Mesenteric fat pad (tissue), 1 donor: Measurements from ENCODE around the gene ANO6. TPM values are rescaled to one million over a fixed set of nuclear protein-coding genes. Genes with fewer than 3 reads are reported as not detected.
"Not testable (repeated sequence)": the region's sequence is repeated elsewhere in the genome, so short reads cannot be mapped to it uniquely, and the experiment has no call there.

Source experiments
- DNase-seq: peaks from one replicate; pipeline ENCODE4 v3.0.0-alpha.2; 2020; ENCODE audit warnings: low spot score
- total RNA-seq: library from RNA; stranded (reverse); fragmentation: NEBNext Ultra II Directional; extraction: Animal tissue kit (Norgen Biotek cat#: 25700); gene quantifications from one replicate; pipeline ENCODE4 v1.2.1, GENCODE V29; 2021
- donor health status: DM: yes; HTN: yes; CAD: no.

Gene ANO6
- total RNA-seq, 1 donor from 2014 or later = 152 TPM

- no peak for DNase-seq
Observed at GRCh38 chr12:45388545-45388944, 172.7 kb downstream of the ANO6 start.

- no peak for DNase-seq
Observed at GRCh38 chr12:45389426-45389825, 173.5 kb downstream of the ANO6 start.

GRCh38 chr12:45397499-45397898 lies 181.6 kb downstream of the ANO6 start:
- DNase-seq = not testable (repeated sequence)

- DNase-seq = no peak
Observed at GRCh38 chr12:45398552-45398951, 182.7 kb downstream of the ANO6 start.

GRCh38 chr12:45400991-45401390 lies 185.1 kb downstream of the ANO6 start:
- no peak for DNase-seq

GRCh38 chr12:45402288-45402687 lies 186.4 kb downstream of the ANO6 start:
- no peak for DNase-seq

GRCh38 chr12:45406988-45407850 lies 191.3 kb downstream of the ANO6 start:
- no peak for DNase-seq

GRCh38 chr12:45407981-45408728 lies 192.3 kb downstream of the ANO6 start:
- no peak for DNase-seq

- DNase-seq = no peak
Observed at GRCh38 chr12:45408729-45409114, 192.8 kb downstream of the ANO6 start.

GRCh38 chr12:45409966-45410365 lies 194.1 kb downstream of the ANO6 start:
- no peak for DNase-seq

GRCh38 chr12:45411626-45412025 lies 195.7 kb downstream of the ANO6 start:
- DNase-seq = no peak

- DNase-seq = no peak
Observed at GRCh38 chr12:45415393-45415817, 199.5 kb downstream of the ANO6 start.

GRCh38 chr12:45416126-45416525 lies 200.2 kb downstream of the ANO6 start:
- no peak for DNase-seq

- no peak for DNase-seq
Observed at GRCh38 chr12:45418520-45418919, 202.6 kb downstream of the ANO6 start.

GRCh38 chr12:45419317-45419814 lies 203.5 kb downstream of the ANO6 start:
- DNase-seq = no peak

GRCh38 chr12:45421736-45422135 lies 205.8 kb downstream of the ANO6 start:
- no peak for DNase-seq

- DNase-seq = no peak
Observed at GRCh38 chr12:45423931-45424330, 208.0 kb downstream of the ANO6 start.

GRCh38 chr12:45425426-45425825 lies 209.5 kb downstream of the ANO6 start:
- DNase-seq = no peak

- DNase-seq = no peak
Observed at GRCh38 chr12:45426294-45426693, 210.4 kb downstream of the ANO6 start.

GRCh38 chr12:45427042-45427441 lies 211.1 kb downstream of the ANO6 start:
- no peak for DNase-seq

- DNase-seq = no peak
Observed at GRCh38 chr12:45429831-45430230, 213.9 kb downstream of the ANO6 start.

GRCh38 chr12:45431126-45431525 lies 215.2 kb downstream of the ANO6 start:
- DNase-seq = no peak
